GM10847 (cell line): ENCODE measurements around the gene LGR6.

Experiments used
- POLR2A ChIP-seq: IDR thresholded peaks from 2 replicates; pipeline ENCODE4 v1.6.1; 2011; ENCODE audit not compliant: insufficient read length; ENCODE audit errors: extremely low read depth

Gene LGR6

DNA sequence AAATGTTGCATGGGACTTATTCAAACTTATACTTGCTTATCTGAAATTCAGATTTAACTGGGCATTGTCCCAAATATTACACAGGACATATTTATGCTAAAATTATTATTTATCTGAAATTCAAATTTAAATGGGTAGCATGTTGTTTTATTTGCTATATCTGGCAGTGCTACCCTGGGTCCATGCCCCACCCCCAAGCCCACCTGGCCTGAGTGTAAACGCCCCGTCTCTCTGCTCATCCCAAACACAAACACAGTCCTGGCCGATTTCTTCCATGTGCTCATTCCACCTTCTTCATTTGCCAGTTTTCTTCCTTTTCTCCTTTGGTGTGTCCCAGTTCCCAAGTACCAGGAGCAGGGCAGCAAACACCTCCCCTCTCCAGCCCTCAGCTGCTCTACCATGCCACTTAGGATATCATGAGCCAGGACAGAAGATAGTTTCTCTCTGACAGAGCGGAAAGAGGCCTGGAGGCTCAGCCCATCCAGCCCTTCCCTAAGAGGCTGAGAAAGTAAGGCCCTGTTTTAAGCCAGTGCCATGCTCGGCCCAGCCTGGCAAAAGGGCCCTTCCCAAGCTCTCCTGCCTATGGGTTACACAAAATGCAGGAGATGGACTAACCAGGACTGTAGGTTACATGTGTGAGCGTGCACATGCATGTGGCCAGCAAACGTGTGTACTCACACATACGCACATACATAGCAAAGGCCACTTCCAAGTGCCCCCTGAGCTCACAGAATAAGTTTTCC, 78.7 kb downstream of the LGR6 start:
- TF ChIP-seq POLR2A = no peak

GRCh38 chr1:202274611-202275010, 81.0 kb downstream of the LGR6 start:
- TF ChIP-seq POLR2A = no peak

GRCh38 chr1:202275061-202275770, 81.6 kb downstream of the LGR6 start:
- TF ChIP-seq POLR2A = no peak

DNA sequence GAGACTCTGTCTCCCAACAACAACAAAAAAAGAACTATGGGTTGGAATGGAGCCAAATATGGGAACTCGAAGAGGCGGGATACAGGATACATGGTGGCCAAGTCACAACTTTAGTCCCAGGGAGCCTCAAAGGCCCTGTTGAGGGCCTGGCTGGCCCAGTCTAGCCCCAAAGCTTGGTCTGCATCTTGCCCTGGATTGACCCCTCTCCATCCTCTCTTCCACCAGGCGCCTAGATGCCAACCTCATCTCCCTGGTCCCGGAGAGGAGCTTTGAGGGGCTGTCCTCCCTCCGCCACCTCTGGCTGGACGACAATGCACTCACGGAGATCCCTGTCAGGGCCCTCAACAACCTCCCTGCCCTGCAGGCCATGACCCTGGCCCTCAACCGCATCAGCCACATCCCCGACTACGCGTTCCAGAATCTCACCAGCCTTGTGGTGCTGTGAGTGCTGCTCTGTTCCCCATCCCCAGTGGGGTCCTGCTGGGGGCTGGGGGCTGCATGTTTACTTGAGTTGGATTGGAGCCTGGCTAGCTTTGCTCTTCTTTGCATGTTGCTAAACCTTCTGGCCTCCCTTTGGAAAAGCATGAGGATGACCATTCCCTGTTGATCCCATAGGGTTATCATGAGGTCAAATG, 82.6 kb downstream of the LGR6 start:
- TF ChIP-seq POLR2A = no peak

- no peak for TF ChIP-seq POLR2A
These were observed 83.3 kb downstream of the LGR6 start for GRCh38 chr1:202276920-202277319.

GRCh38 chr1:202278751-202279150, 85.2 kb downstream of the LGR6 start:
- no peak for TF ChIP-seq POLR2A

- TF ChIP-seq POLR2A = no peak
These were observed 86.2 kb downstream of the LGR6 start for GRCh38 chr1:202279806-202280205.

DNA sequence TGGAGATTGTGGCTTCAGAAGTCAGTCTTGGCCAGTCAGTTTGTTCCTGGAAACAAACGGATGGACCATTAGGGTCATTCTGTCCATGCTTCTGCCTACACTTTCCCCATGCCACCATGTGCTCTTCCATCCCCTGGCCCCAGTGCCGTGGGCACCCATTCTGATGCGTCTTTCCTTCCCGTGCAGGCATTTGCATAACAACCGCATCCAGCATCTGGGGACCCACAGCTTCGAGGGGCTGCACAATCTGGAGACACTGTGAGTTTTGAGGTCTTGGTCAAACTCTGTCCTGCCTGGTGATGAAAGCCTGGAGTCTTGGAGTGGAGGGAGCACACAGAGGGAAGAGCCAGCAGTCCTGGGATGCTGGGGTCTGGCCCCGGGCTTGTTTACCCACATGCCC, 87.0 kb downstream of the LGR6 start:
- no peak for TF ChIP-seq POLR2A

- no peak for TF ChIP-seq POLR2A
These were observed 87.9 kb downstream of the LGR6 start for GRCh38 chr1:202281316-202282024.

DNA sequence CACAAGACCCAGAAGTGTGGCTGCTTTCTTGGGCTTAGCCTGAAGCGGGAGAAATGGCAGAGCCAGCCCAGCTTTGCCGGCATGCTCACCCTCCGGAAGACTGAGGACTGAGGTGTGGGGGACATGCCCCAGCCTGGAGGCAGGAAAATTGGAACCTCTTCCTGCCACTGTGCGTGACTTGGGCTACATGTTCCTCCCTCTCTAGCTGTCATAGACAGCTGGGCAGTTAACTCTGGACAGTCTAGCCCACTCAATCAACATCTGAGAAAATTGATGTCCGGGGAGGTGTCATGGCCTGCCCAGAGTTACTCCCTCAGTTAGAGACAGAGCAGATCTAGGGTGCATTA, 88.4 kb downstream of the LGR6 start:
- TF ChIP-seq POLR2A = no peak

GRCh38 chr1:202282596-202283283, 89.1 kb downstream of the LGR6 start:
- TF ChIP-seq POLR2A = no peak

DNA sequence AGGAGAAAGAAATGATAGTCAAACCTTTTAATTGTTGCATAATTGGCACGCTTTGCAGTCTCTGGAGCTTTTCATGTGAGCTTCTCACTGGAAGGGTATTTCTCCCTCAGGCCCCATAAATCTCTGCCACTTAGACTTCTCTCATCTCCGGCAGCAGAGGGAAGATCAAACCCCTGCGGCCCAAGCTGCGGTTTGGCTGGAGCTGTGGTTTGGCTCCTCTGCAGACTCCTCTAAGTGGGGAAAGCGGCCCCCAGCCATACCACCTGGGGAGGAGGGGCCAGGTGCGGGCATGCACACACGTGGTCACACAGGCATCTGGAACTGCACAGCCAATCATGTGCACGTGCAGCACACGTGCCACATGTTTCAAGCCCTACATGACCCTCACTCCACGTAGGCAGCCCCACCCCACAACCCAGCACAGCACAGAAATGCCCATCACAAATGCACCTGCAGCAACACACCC, 89.8 kb downstream of the LGR6 start:
- TF ChIP-seq POLR2A = no peak

DNA sequence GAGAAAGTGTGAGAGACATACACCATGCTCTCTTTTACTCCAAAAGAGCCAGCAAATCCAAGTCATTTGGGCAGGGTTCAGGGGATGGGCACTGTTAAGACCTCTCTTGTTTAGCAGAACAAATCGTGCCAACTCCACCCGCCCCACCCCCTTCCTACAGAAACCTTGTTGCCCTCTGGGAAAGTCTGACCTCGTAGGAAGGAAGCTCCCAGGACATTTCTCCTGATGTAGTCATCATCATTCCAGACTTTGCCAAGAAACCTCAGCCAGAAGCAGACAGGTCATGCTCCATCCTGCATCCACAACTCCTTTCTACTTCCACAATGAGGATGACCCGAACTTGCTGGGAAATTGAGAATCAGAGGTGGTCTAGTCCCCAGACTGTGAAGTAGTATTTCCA, 90.4 kb downstream of the LGR6 start:
- no peak for TF ChIP-seq POLR2A

DNA sequence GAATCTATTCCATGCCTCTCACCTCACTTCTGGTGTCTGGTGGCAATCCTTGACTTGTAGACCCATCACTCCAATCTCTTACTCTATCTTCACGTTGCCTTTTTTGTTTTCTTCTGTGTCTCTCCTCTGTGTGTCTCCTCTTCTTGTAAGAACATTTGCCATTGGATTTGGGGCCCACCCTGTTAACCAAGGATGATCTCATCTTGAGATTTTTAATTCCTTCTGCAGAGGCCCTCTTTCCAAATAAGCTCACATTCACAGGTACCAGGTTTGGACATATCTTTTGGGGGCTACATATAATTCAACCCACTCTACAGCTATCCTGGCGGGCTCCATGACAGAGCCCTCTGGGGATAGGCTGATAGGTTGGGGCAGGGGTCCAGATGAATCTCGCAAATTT, 92.3 kb downstream of the LGR6 start:
- TF ChIP-seq POLR2A = no peak

- TF ChIP-seq POLR2A = no peak
These were observed 93.1 kb downstream of the LGR6 start for GRCh38 chr1:202286622-202287097.
